HEK293 (cell line): ENCODE measurements around the gene TEAD3.
A peak's percentile ranks its signal among the peaks of the same experiment; 100 is the strongest.

ENCODE experiments used
- CTCF ChIA-PET: fragments of 350-600 bp; formaldehyde crosslinking; extraction: SDS; loops from one replicate; lab custom pipeline; 2021; ENCODE audit warnings: antibody characterized with exemption; lab: Yijun Ruan, JAX
- POLR2A ChIA-PET: fragments of 300-600 bp; formaldehyde crosslinking; extraction: SDS; loops from one replicate; lab custom pipeline; 2020; ENCODE audit warnings: antibody characterized with exemption, inconsistent platforms; lab: Yijun Ruan, JAX
- H3K27ac ChIP-seq: fragments of 200-500 bp; sonication (Bioruptor generic); 2 replicates; pipeline ENCODE4 v1.5.1; 2014; ENCODE audit warnings: low read depth, low read length, control low read depth, inconsistent platforms; ENCODE audit errors: extremely low read depth
- H3K36me3 ChIP-seq, 2 experiments: fragments of 200-500 bp in 1 of 2; sonication (Bioruptor generic) in 1 of 2; 1 replicate in 1 of 2; 2 replicates in 1 of 2; pipeline ENCODE4 v1.5.1; 2014 to 2017; ENCODE audit warnings: inconsistent platforms in 2 of 2, low read length in 2 of 2; ENCODE audit not compliant: control insufficient read depth in 2 of 2, insufficient read depth in 1 of 2
- H3K4me1 ChIP-seq: fragments of 200-500 bp; sonication (Bioruptor generic); 2 replicates; pipeline ENCODE4 v1.5.1; 2014; ENCODE audit warnings: mild to moderate bottlenecking, low read length, inconsistent platforms; ENCODE audit not compliant: control insufficient read depth, insufficient read depth
- H3K4me3 ChIP-seq: 2 replicates; pipeline ENCODE4 v1.5.1; 2011; ENCODE audit warnings: low read depth, mild to moderate bottlenecking, control low read depth, low read length, moderate library complexity
- H3K9me3 ChIP-seq: fragments of 200-500 bp; sonication (Bioruptor generic); 2 replicates; pipeline ENCODE4 v1.5.1; 2014; ENCODE audit warnings: low read depth, low read length, inconsistent platforms; ENCODE audit not compliant: control insufficient read depth, insufficient read depth
- KLF7 ChIP-seq: fragments of 450-650 bp; formaldehyde crosslinking; IDR thresholded peaks from 2 replicates; pipeline ENCODE4 v1.5.1; 2016; ENCODE audit warnings: missing biosample characterization, missing genetic modification characterization, borderline replicate concordance
- SALL2 ChIP-seq: fragments of 450-650 bp; formaldehyde crosslinking; IDR thresholded peaks from 2 replicates; pipeline ENCODE4 v1.5.0; 2017; ENCODE audit warnings: missing biosample characterization, mild to moderate bottlenecking, missing genetic modification characterization, borderline replicate concordance
- ZBTB1 ChIP-seq: fragments of 450-650 bp; formaldehyde crosslinking; IDR thresholded peaks from 2 replicates; pipeline ENCODE4 v1.5.1; 2016; ENCODE audit warnings: missing biosample characterization, missing genetic modification characterization
- ZBTB48 ChIP-seq: fragments of 450-650 bp; formaldehyde crosslinking; IDR thresholded peaks from 2 replicates; pipeline ENCODE4 v1.5.1; 2016; ENCODE audit warnings: missing biosample characterization, missing genetic modification characterization
- ZBTB49 ChIP-seq: fragments of 450-650 bp; formaldehyde crosslinking; IDR thresholded peaks from 2 replicates; pipeline ENCODE4 v1.5.1; 2016; ENCODE audit warnings: missing biosample characterization, missing genetic modification characterization, low read depth
- ZFHX2 ChIP-seq: fragments of 450-650 bp; formaldehyde crosslinking; conservative IDR thresholded peaks from 2 replicates; pipeline ENCODE4 v1.5.1; 2016; ENCODE audit warnings: missing biosample characterization, missing genetic modification characterization
- ZNF155 ChIP-seq: fragments of 450-650 bp; formaldehyde crosslinking; IDR thresholded peaks from 2 replicates; pipeline ENCODE4 v1.5.1; 2016; ENCODE audit warnings: missing biosample characterization, missing genetic modification characterization
- ZNF184 ChIP-seq: fragments of 450-650 bp; IDR thresholded peaks from 2 replicates; pipeline ENCODE4 v1.5.1; 2018; ENCODE audit warnings: missing biosample characterization, mild to moderate bottlenecking, missing genetic modification characterization
- ZNF214 ChIP-seq: fragments of 450-650 bp; formaldehyde crosslinking; IDR thresholded peaks from 2 replicates; pipeline ENCODE4 v1.5.1; 2017; ENCODE audit warnings: missing biosample characterization, mild to moderate bottlenecking, missing genetic modification characterization, borderline replicate concordance
- ZNF223 ChIP-seq: fragments of 450-650 bp; formaldehyde crosslinking; IDR thresholded peaks from 2 replicates; pipeline ENCODE4 v1.5.1; 2016; ENCODE audit warnings: missing biosample characterization, missing genetic modification characterization
- ZNF24 ChIP-seq: fragments of 450-650 bp; formaldehyde crosslinking; IDR thresholded peaks from 2 replicates; pipeline ENCODE4 v1.5.1; 2016; ENCODE audit warnings: missing biosample characterization, missing genetic modification characterization
- ZNF280D ChIP-seq: fragments of 450-650 bp; formaldehyde crosslinking; IDR thresholded peaks from 2 replicates; pipeline ENCODE4 v1.5.1; 2016; ENCODE audit warnings: missing biosample characterization, missing genetic modification characterization
- ZNF335 ChIP-seq: fragments of 450-650 bp; formaldehyde crosslinking; conservative IDR thresholded peaks from 2 replicates; pipeline ENCODE4 v1.5.1; 2016; ENCODE audit warnings: missing biosample characterization, missing genetic modification characterization
- ZNF362 ChIP-seq: fragments of 450-650 bp; formaldehyde crosslinking; IDR thresholded peaks from 2 replicates; pipeline ENCODE4 v1.5.1; 2016; ENCODE audit warnings: missing biosample characterization, missing genetic modification characterization
- ZNF596 ChIP-seq: fragments of 450-650 bp; IDR thresholded peaks from 2 replicates; pipeline ENCODE4 v1.5.0; 2018; ENCODE audit warnings: missing biosample characterization, mild to moderate bottlenecking, missing genetic modification characterization, moderate library complexity
- ZNF600 ChIP-seq: fragments of 450-650 bp; formaldehyde crosslinking; IDR thresholded peaks from 2 replicates; pipeline ENCODE4 v1.5.1; 2016; ENCODE audit warnings: missing biosample characterization, missing genetic modification characterization
- ZNF610 ChIP-seq: fragments of 450-650 bp; formaldehyde crosslinking; IDR thresholded peaks from 2 replicates; pipeline ENCODE4 v1.5.1; 2016; ENCODE audit warnings: missing biosample characterization, missing genetic modification characterization, borderline replicate concordance
- ZNF701 ChIP-seq: fragments of 450-650 bp; formaldehyde crosslinking; IDR thresholded peaks from 2 replicates; pipeline ENCODE4 v1.5.1; 2016; ENCODE audit warnings: missing biosample characterization, missing genetic modification characterization
- ZNF76 ChIP-seq: fragments of 450-650 bp; formaldehyde crosslinking; IDR thresholded peaks from 2 replicates; pipeline ENCODE4; 2016; ENCODE audit warnings: low read depth, missing biosample characterization, missing genetic modification characterization, borderline replicate concordance
- ZNF777 ChIP-seq: fragments of 450-650 bp; formaldehyde crosslinking; IDR thresholded peaks from 2 replicates; pipeline ENCODE4 v1.5.1; 2017; ENCODE audit warnings: missing biosample characterization, missing genetic modification characterization, borderline replicate concordance
- ZSCAN5A ChIP-seq: fragments of 450-650 bp; formaldehyde crosslinking; IDR thresholded peaks from 2 replicates; pipeline ENCODE4 v1.5.1; 2016; ENCODE audit warnings: missing biosample characterization, missing genetic modification characterization

The TEAD3 gene

GRCh38 chr6:35454391-35455110 lies 42.3 kb downstream of the TEAD3 start (continued):
- TF ChIP-seq KLF7 (tag by site-specific recombination), result no peak
- TF ChIP-seq ZNF600 (tag by site-specific recombination), result 0 out of 2 replicates have a peak, but pooled peaks have one; percentile 5

- Histone ChIP-seq H3K4me3 (peak overlapping the region; percentile 78), H3K36me3 (peaks cover 4 to 27% of the 10 kb centered on the region in 2 experiments; a peak in 2 of 3 replicates), H3K9me3 (no peaks in the 10 kb centered on the region), H3K27ac (no peak overlapping the region), H3K4me1 (peaks cover 23% of the 10 kb centered on the region)
- TF ChIP-seq ZNF335 (tag by site-specific recombination) (peak; percentile 45), ZNF155 (no peak), SALL2 (tag by site-specific recombination) (no peak), ZNF596 (tag by site-specific recombination) (no peak), ZNF610 (tag by site-specific recombination) (no peak), ZFHX2 (tag by site-specific recombination) (0 out of 2 replicates have a peak, but pooled peaks have one; percentile 4)
- CTCF ChIA-PET, result interaction anchor here (0.7 to 10.3 kb wide), 8 partner anchors 14 to 867 kb away, joined by 3 to 149 read pairs (median 4); partner anchors contain the start of genes PPARD and RPL10A
- POLR2A ChIA-PET, result interaction anchor here (0.7 to 5.8 kb wide), 5 partner anchors 17 to 194 kb away, joined by 3 to 56 read pairs (median 7); partner anchors contain the start of genes RPL10A and ZNF76
Measured at GRCh38 chr6:35453236-35453635, 43.6 kb downstream of the TEAD3 start.

GRCh38 chr6:35452183-35453090 lies 44.4 kb downstream of the TEAD3 start, which contains the start of gene FANCE:
Gene FANCE (plus strand): TSS chr6:35452338. CDS start chr6:35452546, 208 bp downstream.
- peak within 1 kb of the TSS; percentile 78 for H3K4me3 ChIP-seq
- CTCF ChIA-PET, result interaction anchor here (0.6 to 10.3 kb wide), 15 partner anchors 14 to 866 kb away, joined by 3 to 149 read pairs (median 5); partner anchors contain the start of genes DEF6, PPARD and RPL10A
- peaks cover 4 to 19% of the 10 kb centered on the region in 2 experiments; a peak in 2 of 3 replicates for H3K36me3 ChIP-seq
- POLR2A ChIA-PET, result interaction anchor here (0.6 to 5.8 kb wide), 7 partner anchors 12 to 193 kb away, joined by 3 to 56 read pairs (median 7); partner anchors contain the start of genes PPARD, RPL10A and ZNF76
- H3K9me3 ChIP-seq, result no peaks in the 10 kb centered on the region
- peaks cover 23% of the 10 kb centered on the region for H3K4me1 ChIP-seq
- H3K27ac ChIP-seq, result peak within 1 kb of the TSS; percentile 83
- no peak for TF ChIP-seq ZBTB1 (tag by site-specific recombination)
- no peak for TF ChIP-seq ZNF214 (tag by site-specific recombination)
- peak; percentile 65; the same call in 1 of the 2 replicates for TF ChIP-seq ZNF24 (tag by site-specific recombination)
- peak; percentile 56; the same call in 1 of the 2 replicates for TF ChIP-seq ZNF76 (tag by site-specific recombination)
- 0 out of 2 replicates have a peak, but pooled peaks have one; percentile 7 for TF ChIP-seq ZNF184
- TF ChIP-seq ZSCAN5A (tag by site-specific recombination), result no peak
- TF ChIP-seq ZNF223 (tag by site-specific recombination), result no peak
- TF ChIP-seq ZNF362 (tag by site-specific recombination), result no peak
- no peak for TF ChIP-seq ZNF701 (tag by site-specific recombination)
- no peak for TF ChIP-seq ZBTB49
- no peak for TF ChIP-seq ZNF280D (tag by site-specific recombination)
- 0 out of 2 replicates have a peak, but pooled peaks have one; percentile 24 for TF ChIP-seq ZNF777
- peak; percentile 49 for TF ChIP-seq ZBTB48 (tag by site-specific recombination)
